SK-N-SH (cell line): ENCODE results near the gene CLCN3. TPM values are rescaled to one million over a fixed set of nuclear protein-coding genes. Genes with fewer than 3 reads are reported as not detected.

Source experiments
- CTCF ChIA-PET: fragments of 300-600, 350-600 bp; formaldehyde crosslinking; extraction: SDS; loops from one replicate; lab custom pipeline; 2021; lab: Yijun Ruan, JAX
- POLR2A ChIA-PET: fragments of 350-600 bp; sonication (Branson Sonifier 250); formaldehyde crosslinking; extraction: SDS; loops from one replicate; lab custom pipeline; 2020; ENCODE audit warnings: antibody characterized with exemption, inconsistent platforms; lab: Yijun Ruan, JAX
- DNase-seq: peaks from one replicate; pipeline ENCODE4 v3.0.0; 2012
- H2AFZ ChIP-seq: fragments of 200-600 bp; sonication (generic); 2 replicates; pipeline ENCODE4 v1.8.1; 2016; ENCODE audit warnings: antibody characterized with exemption, mild to moderate bottlenecking, low read depth
- H3F3A ChIP-seq: fragments of 200-600 bp; sonication (generic); replicated peaks from 2 replicates; pipeline ENCODE3; 2016; ENCODE audit warnings: antibody characterized with exemption, mild to moderate bottlenecking; ENCODE audit not compliant: insufficient read depth
- H3K27ac ChIP-seq, 2 experiments: fragments of 200-500 bp in 1 of 2; fragments of 200-600 bp in 1 of 2; sonication (Bioruptor generic) in 1 of 2; sonication (generic), shearing (Covaris generic) in 1 of 2; 2 replicates each; pipeline versions ENCODE4 v1.5.1 to v1.6.1; 2014 to 2016; ENCODE audit warnings: low read depth in 2 of 2, inconsistent platforms in 1 of 2, low read length in 1 of 2, mild to moderate bottlenecking in 1 of 2, mixed read lengths in 1 of 2
- H3K27me3 ChIP-seq: fragments of 200-600 bp; sonication (generic), shearing (Covaris generic); 2 replicates; pipeline ENCODE4 v1.6.1; 2016; ENCODE audit warnings: mixed run types; ENCODE audit not compliant: insufficient read depth
- H3K36me3 ChIP-seq, 2 experiments: fragments of 200-500 bp in 1 of 2; fragments of 200-600 bp in 1 of 2; sonication (Bioruptor generic) in 1 of 2; sonication (generic) in 1 of 2; replicated peaks in 1 of 2; 2 replicates each; pipeline versions ENCODE3 to v1.5.1; 2014 to 2016; ENCODE audit warnings: low read length in 1 of 2, mild to moderate bottlenecking in 1 of 2; ENCODE audit not compliant: insufficient read depth in 2 of 2, control insufficient read depth in 1 of 2
- H3K4me1 ChIP-seq, 2 experiments: fragments of 200-500 bp in 1 of 2; fragments of 200-600 bp in 1 of 2; sonication (Bioruptor generic) in 1 of 2; sonication (generic), shearing (Covaris generic) in 1 of 2; 2 replicates each; pipeline versions ENCODE4 v1.5.1 to v1.6.1; 2014 to 2016; ENCODE audit warnings: low read depth in 1 of 2, low read length in 1 of 2, mixed run types in 1 of 2; ENCODE audit not compliant: insufficient read depth in 2 of 2, control insufficient read depth in 1 of 2
- H3K4me2 ChIP-seq: fragments of 200-600 bp; sonication (generic), shearing (Covaris generic); 2 replicates; pipeline ENCODE4 v1.6.1; 2017; ENCODE audit warnings: mixed run types
- H3K4me3 ChIP-seq, 2 experiments: fragments of 200-500 bp in 1 of 2; fragments of 200-600 bp in 1 of 2; sonication (Bioruptor generic) in 1 of 2; sonication (generic), shearing (Covaris generic) in 1 of 2; 2 replicates each; pipeline versions ENCODE4 v1.5.1 to v1.8.1; 2014 to 2016; ENCODE audit warnings: low read depth in 2 of 2, inconsistent platforms in 1 of 2, low read length in 1 of 2, mild to moderate bottlenecking in 1 of 2, mixed read lengths in 1 of 2, moderate library complexity in 1 of 2
- H3K79me2 ChIP-seq: fragments of 200-600 bp; sonication (generic); 2 replicates; pipeline ENCODE4 v1.8.1; 2017; ENCODE audit warnings: mild to moderate bottlenecking; ENCODE audit not compliant: insufficient read depth
- H3K9ac ChIP-seq: fragments of 200-600 bp; sonication (generic); 2 replicates; pipeline ENCODE4 v1.6.1; 2017; ENCODE audit warnings: mixed run types
- H3K9me2 ChIP-seq: fragments of 200-600 bp; sonication (generic); 2 replicates; pipeline ENCODE4 v1.6.1; 2017; ENCODE audit warnings: mixed run types
- H3K9me3 ChIP-seq: fragments of 200-600 bp; sonication (generic); 2 replicates; pipeline ENCODE4 v1.6.1; 2017; ENCODE audit warnings: mixed run types, mild to moderate bottlenecking, moderate library complexity
- H4K20me1 ChIP-seq: fragments of 200-600 bp; sonication (generic); 2 replicates; pipeline ENCODE4 v1.6.1; 2017; ENCODE audit warnings: mild to moderate bottlenecking, mixed run types; ENCODE audit not compliant: insufficient read depth
- ELF1 ChIP-seq: IDR thresholded peaks from 2 replicates; pipeline ENCODE4 v1.4.0; 2012
- EZH2phosphoT487 ChIP-seq: fragments of 200-600 bp; sonication (generic); IDR thresholded peaks from 2 replicates; pipeline ENCODE4 v1.6.1; 2017; ENCODE audit warnings: low read depth, mixed run types, mild to moderate bottlenecking, antibody characterized with exemption, moderate library complexity, borderline replicate concordance
- FOSL2 ChIP-seq: IDR thresholded peaks from 2 replicates; pipeline ENCODE4 v1.4.0; 2012; ENCODE audit warnings: low read depth, mild to moderate bottlenecking, moderate library complexity, borderline replicate concordance
- FOXJ3 ChIP-seq: sonication (generic); formaldehyde crosslinking; IDR thresholded peaks from 2 replicates; pipeline ENCODE4 v1.5.1; 2020; ENCODE audit warnings: mild to moderate bottlenecking, missing genetic modification reagents
- GATA2 ChIP-seq: sonication (generic); formaldehyde crosslinking; IDR thresholded peaks from 2 replicates; pipeline ENCODE4 v1.5.0; 2020; ENCODE audit warnings: mild to moderate bottlenecking, missing genetic modification reagents
- IRF3 ChIP-seq: fragments of 150-350 bp; IDR thresholded peaks from 2 replicates; pipeline ENCODE4 v1.6.1; 2016; ENCODE audit warnings: mild to moderate bottlenecking, low read depth, low read length
- MEF2A ChIP-seq: IDR thresholded peaks from 2 replicates; pipeline ENCODE4 v1.4.0; 2012; ENCODE audit warnings: low read depth, borderline replicate concordance
- MXI1 ChIP-seq: IDR thresholded peaks from 2 replicates; pipeline ENCODE4 v1.6.1; 2012; ENCODE audit warnings: mild to moderate bottlenecking, low read depth, low read length, improper control_type of control experiment
- NRF1 ChIP-seq: IDR thresholded peaks from 2 replicates; pipeline ENCODE4 v1.6.1; 2012; ENCODE audit warnings: low read depth, mild to moderate bottlenecking, low read length
- POLR2AphosphoS5 ChIP-seq: IDR thresholded peaks from 2 replicates; pipeline ENCODE4 v1.6.1; 2012; ENCODE audit warnings: low read depth, low read length
- RXRA ChIP-seq: IDR thresholded peaks from 2 replicates; pipeline ENCODE4 v1.4.0; 2012; ENCODE audit warnings: low read depth, mild to moderate bottlenecking, borderline replicate concordance
- TAF1 ChIP-seq: IDR thresholded peaks from 2 replicates; pipeline ENCODE4 v1.6.1; 2012; ENCODE audit warnings: low read depth, mild to moderate bottlenecking, low read length, moderate library complexity, borderline replicate concordance
- TCF12 ChIP-seq: IDR thresholded peaks from 2 replicates; pipeline ENCODE4 v1.4.0; 2012
- TEAD4 ChIP-seq: IDR thresholded peaks from 2 replicates; pipeline ENCODE4 v1.4.0; 2012; ENCODE audit warnings: mild to moderate bottlenecking, borderline replicate concordance; ENCODE audit not compliant: insufficient read depth
- USF1 ChIP-seq: IDR thresholded peaks from 2 replicates; pipeline ENCODE4 v1.4.0; 2012; ENCODE audit warnings: low read depth, borderline replicate concordance
- WGBS: methylation state at CpG from one replicate; pipeline ENCODE4 v1.1.6; 2017; ENCODE audit warnings: low lambda C conversion rate; 5-methylcytosine and 5-hydroxymethylcytosine counted together
- polyA plus RNA-seq, 3 experiments: library from polyadenylated mRNA; depleted of rRNA; stranded (reverse); fragments of >200 nt; gene quantifications; 2 replicates each; pipeline ENCODE4 v1.2.3, GENCODE V29; 2012
- TF ChIP-seq, protein P1 (sequence below): IDR thresholded peaks from 2 replicates; pipeline ENCODE4 v1.6.1; 2012; ENCODE audit warnings: mild to moderate bottlenecking, low read depth, low read length, moderate library complexity

Gene CLCN3
- polyA plus RNA-seq, 1 of the 3 experiments (the other 2 are of a cell fraction): 11.8 TPM

DNA sequence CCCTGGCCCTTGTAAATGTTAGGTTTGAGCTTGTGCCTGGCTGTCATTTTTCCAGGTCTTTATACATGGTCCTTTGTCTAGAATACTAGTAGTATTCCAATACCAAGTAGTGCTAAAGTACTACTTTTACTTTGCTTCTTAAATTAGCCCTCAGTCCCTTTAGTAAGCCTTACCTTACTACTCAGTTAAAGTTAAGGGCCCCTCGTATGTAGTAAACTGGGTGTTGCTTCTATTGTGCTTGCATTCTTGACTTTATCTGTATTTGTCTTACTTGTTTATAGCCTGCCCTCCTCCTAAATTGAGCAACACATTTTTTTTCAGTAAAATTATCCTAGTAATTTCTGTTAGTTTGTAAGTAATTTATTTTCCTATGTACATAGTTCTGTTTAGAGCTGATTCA, 25.2 kb downstream of the CLCN3 start:
- Histone ChIP-seq H3F3A (peaks cover 10% of the 10 kb centered on the region), H3K36me3 (peaks cover 0 to 6% of the 10 kb centered on the region in 2 experiments), H3K4me3 (no peak overlapping the region), H3K4me1 (peaks cover 0 to 5% of the 10 kb centered on the region in 2 experiments; a peak in 1 of 4 replicates), H3K9ac (no peak overlapping the region), H3K79me2 (peaks cover 11% of the 10 kb centered on the region; the same call in 1 of the 2 replicates), H3K9me3 (no peaks in the 10 kb centered on the region), H3K4me2 (no peak overlapping the region), H4K20me1 (no peaks in the 10 kb centered on the region), H3K27me3 (no peaks in the 10 kb centered on the region), H2AFZ (no peak overlapping the region), H3K27ac (no peak overlapping the region), H3K9me2 (no peaks in the 10 kb centered on the region)
- WGBS: 91% methylated on average over 1 of the region's 1 CpG
- ChIA-PET POLR2A (no interaction called here), CTCF (interaction anchor here (0.6 to 1.9 kb wide), 2 partner anchors 11 to 61 kb away, joined by 3 to 8 read pairs; no protein-coding TSS in a partner anchor)
- no peak for DNase-seq
- TF ChIP-seq MXI1 (no peak), USF1 (no peak), POLR2AphosphoS5 (no peak), GATA2 (no peak), NRF1 (no peak), FOSL2 (no peak), EZH2phosphoT487 (no peak), TCF12 (no peak), TEAD4 (no peak)
- TF ChIP-seq, protein P1, sequence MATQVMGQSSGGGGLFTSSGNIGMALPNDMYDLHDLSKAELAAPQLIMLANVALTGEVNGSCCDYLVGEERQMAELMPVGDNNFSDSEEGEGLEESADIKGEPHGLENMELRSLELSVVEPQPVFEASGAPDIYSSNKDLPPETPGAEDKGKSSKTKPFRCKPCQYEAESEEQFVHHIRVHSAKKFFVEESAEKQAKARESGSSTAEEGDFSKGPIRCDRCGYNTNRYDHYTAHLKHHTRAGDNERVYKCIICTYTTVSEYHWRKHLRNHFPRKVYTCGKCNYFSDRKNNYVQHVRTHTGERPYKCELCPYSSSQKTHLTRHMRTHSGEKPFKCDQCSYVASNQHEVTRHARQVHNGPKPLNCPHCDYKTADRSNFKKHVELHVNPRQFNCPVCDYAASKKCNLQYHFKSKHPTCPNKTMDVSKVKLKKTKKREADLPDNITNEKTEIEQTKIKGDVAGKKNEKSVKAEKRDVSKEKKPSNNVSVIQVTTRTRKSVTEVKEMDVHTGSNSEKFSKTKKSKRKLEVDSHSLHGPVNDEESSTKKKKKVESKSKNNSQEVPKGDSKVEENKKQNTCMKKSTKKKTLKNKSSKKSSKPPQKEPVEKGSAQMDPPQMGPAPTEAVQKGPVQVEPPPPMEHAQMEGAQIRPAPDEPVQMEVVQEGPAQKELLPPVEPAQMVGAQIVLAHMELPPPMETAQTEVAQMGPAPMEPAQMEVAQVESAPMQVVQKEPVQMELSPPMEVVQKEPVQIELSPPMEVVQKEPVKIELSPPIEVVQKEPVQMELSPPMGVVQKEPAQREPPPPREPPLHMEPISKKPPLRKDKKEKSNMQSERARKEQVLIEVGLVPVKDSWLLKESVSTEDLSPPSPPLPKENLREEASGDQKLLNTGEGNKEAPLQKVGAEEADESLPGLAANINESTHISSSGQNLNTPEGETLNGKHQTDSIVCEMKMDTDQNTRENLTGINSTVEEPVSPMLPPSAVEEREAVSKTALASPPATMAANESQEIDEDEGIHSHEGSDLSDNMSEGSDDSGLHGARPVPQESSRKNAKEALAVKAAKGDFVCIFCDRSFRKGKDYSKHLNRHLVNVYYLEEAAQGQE: no peak

- Histone ChIP-seq H3K4me3 (no peak overlapping the region), H3F3A (peaks cover 5% of the 10 kb centered on the region), H3K9ac (no peak overlapping the region), H4K20me1 (no peaks in the 10 kb centered on the region), H3K4me2 (no peak overlapping the region), H3K4me1 (no peaks in the 10 kb centered on the region), H3K79me2 (peaks cover 36% of the 10 kb centered on the region; the same call in 1 of the 2 replicates), H2AFZ (no peak overlapping the region), H3K27ac (peak overlapping the region in 1 of 2 experiments; percentile 7; a peak in 1 of 4 replicates), H3K9me2 (no peaks in the 10 kb centered on the region), H3K9me3 (no peaks in the 10 kb centered on the region), H3K36me3 (peaks cover 6 to 9% of the 10 kb centered on the region in 2 experiments), H3K27me3 (no peaks in the 10 kb centered on the region)
- ChIA-PET POLR2A (no interaction called here), CTCF (interaction anchor here (1.3 to 1.6 kb wide), 2 partner anchors 11 to 184 kb away, joined by 3 read pairs; no protein-coding TSS in a partner anchor)
- WGBS: 94% methylated on average over 7 of the region's 7 CpGs
- DNase-seq: no peak
- TF ChIP-seq USF1 (no peak), RXRA (no peak), MEF2A (no peak), FOXJ3 (CRISPR knock-in tag) (no peak), TAF1 (no peak), IRF3 (no peak), ELF1 (no peak)
- TF ChIP-seq, protein P1: no peak
Observed at GRCh38 chr4:169649545-169650226, 29.3 kb downstream of the CLCN3 start.
